ENCODE measurements around the gene C1QTNF9B.
"Not testable (repeated sequence)": the region's sequence is repeated elsewhere in the genome, so short reads cannot be mapped to it uniquely, and the experiment has no call there.

C1QTNF9B gene

DNA sequence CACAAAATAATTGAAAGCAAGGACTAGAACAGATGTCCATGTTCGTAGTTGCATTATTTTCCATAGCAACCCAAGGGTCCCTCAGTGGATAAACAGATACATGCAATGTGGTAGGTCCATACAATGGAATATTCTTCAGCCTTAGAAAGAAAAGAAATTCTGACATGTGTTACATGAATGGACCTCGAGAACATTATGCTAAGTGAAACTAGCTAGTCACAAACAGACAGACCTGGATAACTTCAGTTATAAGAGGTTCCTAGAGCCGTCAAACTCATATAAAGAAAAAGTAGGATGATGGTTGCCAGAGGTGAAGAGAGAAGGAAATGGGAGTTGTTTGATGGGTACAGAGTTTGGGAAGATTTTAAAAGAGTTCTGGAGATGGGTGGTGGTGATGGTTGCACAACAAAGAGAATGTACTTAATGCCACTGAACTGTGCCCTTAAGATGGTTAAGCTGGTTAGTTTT lies at the start of gene C1QTNF9B:
Gene C1QTNF9B, minus strand, starts transcription at position 51 of the 468 bp plus-strand sequence.
- DNase-seq, result not testable (repeated sequence)

GRCh38 chr13:23946900-23947299 lies 49.6 kb upstream of the C1QTNF9B start:
- no peak for DNase-seq

GRCh38 chr13:23946067-23946466 lies 48.8 kb upstream of the C1QTNF9B start:
- DNase-seq, result no peak

GRCh38 chr13:23945612-23946011 lies 48.3 kb upstream of the C1QTNF9B start:
- no peak for DNase-seq

GRCh38 chr13:23941211-23941610 lies 43.9 kb upstream of the C1QTNF9B start:
- no peak for DNase-seq

GRCh38 chr13:23939666-23940065 lies 42.4 kb upstream of the C1QTNF9B start:
- DNase-seq, result not testable (repeated sequence)

DNA sequence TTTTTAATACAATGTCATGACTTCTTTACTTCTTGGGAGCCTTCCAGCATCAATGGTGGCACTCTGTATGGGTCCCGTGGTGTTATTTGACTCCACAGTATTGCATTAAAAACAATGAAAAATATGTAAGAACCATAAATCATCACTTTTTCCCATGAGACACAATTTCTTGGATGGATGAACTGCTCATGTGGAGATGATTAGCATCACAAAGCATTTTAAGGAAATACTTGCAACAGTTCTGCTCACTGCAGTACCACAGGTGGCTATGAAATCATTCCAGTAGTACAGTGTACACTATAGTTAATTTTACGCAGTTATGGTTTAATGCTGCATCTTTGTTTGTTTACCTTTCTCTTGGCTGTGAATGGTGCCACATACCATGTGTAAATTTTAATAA lies 37.2 kb upstream of the C1QTNF9B start:
- DNase-seq, result no peak

GRCh38 chr13:23928985-23929384 lies 31.7 kb upstream of the C1QTNF9B start:
- peak; percentile 97 to 100 for DNase-seq

- DNase-seq, result no peak
Observed at GRCh38 chr13:23923031-23923430, 25.7 kb upstream of the C1QTNF9B start.

DNA sequence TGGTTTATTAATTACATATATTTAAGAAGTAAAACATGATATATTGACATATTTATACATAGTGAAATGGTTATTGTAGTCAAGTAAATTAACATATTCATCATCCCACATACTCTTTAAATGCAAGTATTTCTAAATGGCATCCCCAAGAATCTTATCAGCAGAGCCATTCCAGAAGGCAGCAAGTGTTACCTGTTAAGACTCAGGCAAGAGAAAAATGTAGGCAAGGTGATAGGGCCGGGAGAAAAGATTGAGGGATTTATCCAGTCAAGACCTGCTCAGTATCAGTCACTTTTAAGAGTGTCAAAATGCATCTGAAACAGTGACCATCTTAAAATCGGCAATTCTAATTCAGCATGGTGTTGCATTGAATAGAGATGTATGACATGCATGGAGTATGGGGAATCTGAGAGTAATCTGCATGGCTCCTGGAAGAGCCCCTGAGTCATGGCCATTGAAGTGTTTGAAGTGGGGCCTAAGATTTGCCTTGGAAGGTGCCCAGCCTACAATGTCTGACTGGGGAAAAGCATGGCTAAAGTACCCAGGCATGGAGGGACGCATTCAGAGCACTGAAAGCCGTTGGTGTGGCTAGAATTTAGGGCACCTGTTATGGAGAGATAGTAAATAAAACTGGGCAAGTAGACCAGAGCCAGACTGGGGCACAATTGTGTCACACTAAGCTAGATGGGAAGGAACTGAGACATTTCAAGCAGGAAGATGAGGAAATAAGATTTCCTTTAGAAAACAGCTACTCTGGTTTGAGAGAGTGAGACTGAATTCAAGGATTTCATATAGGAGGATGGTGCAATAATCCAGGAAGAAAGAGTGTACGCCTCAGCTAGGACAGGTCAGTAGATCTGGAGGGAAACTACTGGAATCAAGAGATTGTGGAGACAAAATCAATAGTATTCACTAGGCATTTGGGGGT lies 25.0 kb upstream of the C1QTNF9B start:
- peak in 1 of 2 experiments; percentile 13 for DNase-seq

GRCh38 chr13:23921451-23921888 lies 24.2 kb upstream of the C1QTNF9B start:
- peak; percentile 23 to 80 for DNase-seq

DNA sequence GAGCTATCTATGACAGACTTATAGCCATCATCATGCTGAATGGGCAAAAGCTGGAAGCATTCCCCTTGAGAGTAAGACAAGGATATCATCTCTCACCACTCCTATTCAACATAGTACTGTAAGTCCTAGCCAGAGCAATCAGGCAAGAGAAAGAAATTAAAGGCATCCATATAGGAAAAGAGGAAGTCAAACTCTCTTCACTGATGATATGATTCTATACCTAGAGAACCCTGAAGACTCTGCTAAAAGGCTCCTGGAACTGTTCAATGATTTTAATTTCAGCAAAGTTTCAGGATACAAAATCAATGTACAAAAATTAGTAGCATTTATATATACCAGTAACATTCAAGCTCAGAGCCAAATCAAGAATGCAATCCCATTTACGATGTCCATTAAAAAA lies 21.7 kb upstream of the C1QTNF9B start:
- no peak for DNase-seq

DNA sequence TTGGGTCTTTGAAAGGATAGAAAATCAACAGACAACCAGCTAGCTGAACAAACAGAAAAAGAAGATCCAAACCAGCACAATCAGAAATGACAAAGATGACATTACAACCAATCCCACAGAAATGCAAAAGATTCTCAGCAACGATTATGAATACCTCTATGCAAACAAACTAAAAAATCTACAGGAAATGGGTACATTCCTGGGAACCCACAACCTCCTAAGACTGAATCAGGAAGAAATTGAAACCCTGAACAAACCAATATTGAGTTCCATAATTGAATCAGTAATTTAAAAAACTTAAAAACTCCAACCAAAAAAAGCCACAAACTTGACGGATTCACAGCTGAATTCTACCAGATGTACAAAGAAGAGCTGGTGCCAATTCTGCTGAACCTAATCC lies 20.9 kb upstream of the C1QTNF9B start:
- no peak for DNase-seq

GRCh38 chr13:23915308-23915707 lies 18.0 kb upstream of the C1QTNF9B start:
- DNase-seq, result peak in 1 of 2 experiments; percentile 68

DNA sequence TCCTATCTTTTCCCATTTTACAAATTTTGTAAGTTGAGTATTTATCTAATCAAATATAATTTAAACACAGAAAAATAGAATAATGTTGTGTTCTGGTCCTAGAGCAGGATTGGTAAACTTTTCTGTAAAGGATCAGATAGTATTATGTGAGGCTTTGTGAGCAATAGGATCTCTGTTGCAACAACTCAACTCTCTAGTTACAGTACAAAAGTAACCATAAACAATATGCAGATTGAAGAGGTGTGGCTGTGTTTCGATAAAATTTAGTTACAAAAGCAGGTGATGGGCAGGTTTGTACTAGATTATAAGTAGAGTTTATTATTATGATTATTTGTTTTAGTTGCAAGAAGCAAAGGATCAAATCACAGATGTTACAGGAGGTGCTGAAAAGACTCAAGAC lies 15.2 kb upstream of the C1QTNF9B start:
- DNase-seq, result no peak

GRCh38 chr13:23909606-23910005 lies 12.3 kb upstream of the C1QTNF9B start:
- DNase-seq, result no peak

DNA sequence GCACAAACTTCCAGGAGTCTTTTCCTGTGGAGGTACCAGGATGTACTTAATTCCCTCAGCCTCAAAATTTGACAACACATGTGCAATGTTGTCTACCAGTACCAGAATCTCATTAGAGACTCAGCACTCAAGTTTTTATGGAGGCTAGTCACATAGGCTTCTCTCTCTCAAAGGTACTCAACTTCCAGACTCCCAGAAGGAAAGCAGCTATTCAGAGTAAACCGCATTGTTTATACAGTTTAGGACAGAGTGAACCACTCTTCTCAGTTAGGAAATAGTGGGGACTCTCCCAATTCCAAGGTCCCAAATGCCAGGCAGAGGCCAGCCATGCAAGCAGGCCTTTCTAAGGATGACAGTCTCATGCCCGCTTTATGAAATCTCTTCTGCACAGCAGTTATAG lies 8.5 kb upstream of the C1QTNF9B start:
- no peak for DNase-seq

DNA sequence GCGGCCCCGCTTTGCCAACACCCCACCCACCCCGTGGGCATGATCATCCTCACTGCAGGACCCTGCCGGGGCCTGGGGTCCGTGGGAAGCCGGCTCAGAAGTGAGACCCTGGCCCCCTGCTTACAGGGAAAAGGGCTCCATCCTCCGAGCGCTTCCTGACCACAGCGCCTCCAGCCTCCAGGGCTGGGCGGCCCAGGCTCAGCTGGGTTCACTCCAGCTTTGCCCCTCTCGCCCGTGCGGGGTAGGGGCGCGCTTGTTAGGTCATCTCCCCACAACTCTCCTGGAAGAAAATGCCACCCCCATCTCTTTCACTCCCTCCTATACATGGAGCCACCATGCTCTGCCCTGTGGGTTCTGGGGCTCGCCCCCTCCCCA lies 6.6 kb upstream of the C1QTNF9B start:
- DNase-seq, result no peak

DNA sequence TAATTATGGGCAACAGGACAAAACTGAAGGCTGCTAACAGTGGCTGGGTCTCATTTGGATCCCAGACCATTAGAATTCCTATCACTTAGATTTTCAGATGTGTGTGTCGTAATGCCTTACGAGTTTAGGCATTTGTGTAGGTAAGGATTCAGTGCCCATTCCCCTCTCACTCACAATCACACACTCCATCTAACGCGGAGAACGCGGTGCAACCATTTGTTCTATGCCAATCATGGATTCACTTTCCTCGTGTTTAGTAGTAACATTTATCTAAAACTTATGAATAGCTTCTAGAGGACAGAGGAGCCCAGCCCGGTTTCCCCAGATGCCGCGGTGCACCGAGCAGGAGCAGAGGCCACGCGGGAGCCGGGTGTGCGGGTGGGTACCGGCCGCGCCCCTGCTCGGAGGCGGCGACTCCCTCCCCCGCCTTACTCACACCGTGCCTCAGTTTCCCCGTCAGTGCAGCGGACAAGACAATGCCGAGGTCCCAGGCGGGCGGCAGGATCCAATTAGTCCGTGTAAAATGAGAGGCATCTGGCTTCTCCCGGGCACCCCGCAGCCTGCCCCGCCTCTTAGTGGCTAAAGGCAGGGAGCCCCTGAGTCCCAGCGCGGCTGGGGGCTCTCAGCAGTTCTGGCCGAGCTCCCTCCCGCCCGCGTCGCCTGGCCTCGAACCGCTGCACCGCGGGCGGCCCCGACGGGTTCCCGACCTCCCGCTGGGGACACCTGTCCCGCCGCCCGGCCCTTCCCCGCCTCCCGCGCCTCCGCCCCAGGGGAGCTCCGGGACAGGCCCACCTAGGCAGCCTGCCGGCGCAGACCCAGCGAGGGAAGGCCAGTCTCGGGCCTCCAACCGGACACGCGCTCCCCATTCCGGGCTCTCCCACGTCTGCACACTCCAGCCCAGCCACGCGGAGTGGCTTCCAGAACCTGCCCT lies 5.9 kb upstream of the C1QTNF9B start:
- DNase-seq, result no peak

GRCh38 chr13:23901365-23901764 lies 4.1 kb upstream of the C1QTNF9B start:
- no peak for DNase-seq

DNA sequence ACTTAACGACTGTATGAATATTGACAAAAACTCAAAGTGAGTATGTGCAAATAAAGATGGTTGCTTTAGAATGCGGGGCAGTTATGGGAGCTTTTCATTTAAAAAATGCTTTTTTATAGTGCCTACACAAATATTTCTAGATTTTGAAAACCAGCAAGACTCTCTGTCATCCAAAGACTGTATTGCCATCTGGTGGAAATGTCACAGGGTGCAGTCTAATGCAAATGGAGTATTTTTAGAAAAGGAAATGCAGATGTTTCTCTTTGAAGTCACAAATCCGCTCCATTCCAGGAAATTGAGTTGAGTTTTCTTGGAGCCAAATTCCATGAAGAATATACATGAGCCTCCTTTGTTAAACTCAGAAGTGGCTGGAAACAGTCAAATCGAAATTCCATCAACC lies 2.3 kb upstream of the C1QTNF9B start:
- peak in 1 of 2 experiments; percentile 57 for DNase-seq

GRCh38 chr13:23898101-23898500 lies 799 bp upstream of the C1QTNF9B start:
- DNase-seq, result no peak

DNA sequence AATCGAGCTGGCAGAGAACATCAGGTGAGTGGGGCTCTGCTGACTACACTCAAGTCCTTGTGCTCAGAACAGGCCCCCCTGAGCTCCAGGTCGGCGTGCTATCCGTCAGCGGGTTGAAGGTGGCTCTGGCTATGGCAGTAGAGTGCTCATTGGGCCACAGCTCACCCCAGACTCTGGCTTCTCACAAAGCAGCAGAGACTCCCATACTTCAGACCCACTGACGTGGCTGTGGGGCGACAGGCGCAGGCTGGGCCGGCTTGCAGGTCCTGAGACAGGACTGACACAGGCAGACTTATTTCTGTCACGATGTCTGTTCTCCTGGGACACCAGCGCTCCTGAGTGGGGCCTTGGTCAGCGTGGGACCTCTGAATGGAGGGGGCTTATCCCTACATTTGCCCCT lies 2.6 kb downstream of the C1QTNF9B start:
- not testable (repeated sequence) for DNase-seq

All from NCI-H524 (cell line).